ACC112 (cell line): ENCODE data around the gene ATP5ME.

Experiments
- H2AFZ ChIP-seq: fragments of 200-600 bp; sonication (generic); one replicate; pipeline ENCODE4 v1.6.0; 2017; ENCODE audit warnings: antibody characterized with exemption, low read length; ENCODE audit not compliant: unreplicated experiment
- H3K27ac ChIP-seq: fragments of 200-600 bp; sonication (generic); 2 replicates; pipeline ENCODE4 v1.5.1; 2014; ENCODE audit warnings: low read depth, mild to moderate bottlenecking, antibody characterized with exemption, low read length, moderate library complexity
- H3K27me3 ChIP-seq: fragments of 200-600 bp; sonication (generic); 2 replicates; pipeline ENCODE4 v1.6.1; 2014; ENCODE audit warnings: mild to moderate bottlenecking, antibody characterized with exemption, low read length, moderate library complexity, mixed read lengths; ENCODE audit not compliant: insufficient read depth
- H3K36me3 ChIP-seq: fragments of 200-600 bp; sonication (generic); 2 replicates; pipeline ENCODE4 v1.6.1; 2016; ENCODE audit warnings: mild to moderate bottlenecking, antibody characterized with exemption, low read length, moderate library complexity, mixed read lengths; ENCODE audit not compliant: insufficient read depth
- H3K4me1 ChIP-seq: fragments of 200-600 bp; sonication (generic); one replicate; pipeline ENCODE4 v1.6.1; 2016; ENCODE audit warnings: low read length, mixed read lengths; ENCODE audit not compliant: insufficient read depth, unreplicated experiment, control insufficient read depth
- H3K4me3 ChIP-seq: fragments of 200-600 bp; sonication (generic); 2 replicates; pipeline ENCODE4 v1.5.1; 2014; ENCODE audit warnings: mild to moderate bottlenecking, low read depth, low read length
- H3K79me2 ChIP-seq: fragments of 200-600 bp; sonication (generic); one replicate; pipeline ENCODE4 v1.6.0; 2016; ENCODE audit warnings: low read length; ENCODE audit not compliant: control insufficient read depth, unreplicated experiment, insufficient read depth

The ATP5ME gene

GRCh38 chr4:674172-675035, at the start of gene ATP5ME, which contains the start of gene MYL5:
Gene ATP5ME, minus strand, starts transcription at chr4:674276. Its CDS starts 29 bp downstream, at chr4:674247.
Gene MYL5, plus strand, starts transcription at chr4:674542. Its CDS starts 3,485 bp downstream, at chr4:678027.
- Histone ChIP-seq H3K4me1 (peaks cover 18% of the 10 kb centered on the region), H2AFZ (peak within 1 kb of the TSS; percentile 19), H3K79me2 (peaks cover 14% of the 10 kb centered on the region), H3K36me3 (peaks cover 16% of the 10 kb centered on the region; the same call in 1 of the 2 replicates), H3K4me3 (peak within 1 kb of the TSS; percentile 77), H3K27me3 (no peaks in the 10 kb centered on the region), H3K27ac (peak within 1 kb of the TSS; percentile 58)

GRCh38 chr4:722851-723360, 48.8 kb upstream of the ATP5ME start:
- Histone ChIP-seq H3K27me3 (no peaks in the 10 kb centered on the region), H2AFZ (no peak overlapping the region), H3K4me3 (no peak overlapping the region), H3K79me2 (peaks cover 69% of the 10 kb centered on the region), H3K4me1 (peaks cover 19% of the 10 kb centered on the region), H3K36me3 (no peaks in the 10 kb centered on the region; the same call in 1 of the 2 replicates), H3K27ac (no peak overlapping the region)

GRCh38 chr4:722169-722725, 48.2 kb upstream of the ATP5ME start:
- H2AFZ ChIP-seq: no peak overlapping the region
- no peak overlapping the region for H3K4me3 ChIP-seq
- H3K27ac ChIP-seq: no peak overlapping the region
- no peaks in the 10 kb centered on the region for H3K36me3 ChIP-seq
- H3K27me3 ChIP-seq: no peaks in the 10 kb centered on the region
- H3K4me1 ChIP-seq: peaks cover 13% of the 10 kb centered on the region
- peaks cover 69% of the 10 kb centered on the region for H3K79me2 ChIP-seq

- Histone ChIP-seq H3K79me2 (peaks cover 65% of the 10 kb centered on the region), H3K27me3 (no peaks in the 10 kb centered on the region), H3K4me1 (peaks cover 8% of the 10 kb centered on the region), H2AFZ (no peak overlapping the region), H3K36me3 (no peaks in the 10 kb centered on the region), H3K4me3 (no peak overlapping the region), H3K27ac (no peak overlapping the region)
Measured at GRCh38 chr4:721261-722168, 47.4 kb upstream of the ATP5ME start.

GRCh38 chr4:720111-720860, 46.2 kb upstream of the ATP5ME start:
- Histone ChIP-seq H3K27ac (no peak overlapping the region), H3K4me3 (no peak overlapping the region), H3K79me2 (peaks cover 58% of the 10 kb centered on the region), H3K27me3 (no peaks in the 10 kb centered on the region), H3K4me1 (no peaks in the 10 kb centered on the region), H3K36me3 (no peaks in the 10 kb centered on the region), H2AFZ (no peak overlapping the region)

- H3K27me3 ChIP-seq: no peaks in the 10 kb centered on the region
- no peaks in the 10 kb centered on the region for H3K4me1 ChIP-seq
- no peaks in the 10 kb centered on the region for H3K36me3 ChIP-seq
- no peak overlapping the region for H3K27ac ChIP-seq
- no peak overlapping the region for H2AFZ ChIP-seq
- no peak overlapping the region for H3K4me3 ChIP-seq
- H3K79me2 ChIP-seq: peaks cover 62% of the 10 kb centered on the region
Measured at GRCh38 chr4:718460-718859, 44.4 kb upstream of the ATP5ME start.

- H3K79me2 ChIP-seq: peaks cover 65% of the 10 kb centered on the region
- H3K27ac ChIP-seq: no peak overlapping the region
- H3K4me3 ChIP-seq: no peak overlapping the region
- no peaks in the 10 kb centered on the region for H3K4me1 ChIP-seq
- no peak overlapping the region for H2AFZ ChIP-seq
- no peaks in the 10 kb centered on the region for H3K36me3 ChIP-seq
- H3K27me3 ChIP-seq: no peaks in the 10 kb centered on the region
Measured at GRCh38 chr4:717601-718320, 43.7 kb upstream of the ATP5ME start.

GRCh38 chr4:714087-714486, 40.0 kb upstream of the ATP5ME start:
- no peaks in the 10 kb centered on the region for H3K27me3 ChIP-seq
- no peak overlapping the region for H2AFZ ChIP-seq
- peaks cover 73% of the 10 kb centered on the region for H3K79me2 ChIP-seq
- H3K36me3 ChIP-seq: no peaks in the 10 kb centered on the region
- no peaks in the 10 kb centered on the region for H3K4me1 ChIP-seq
- no peak overlapping the region for H3K27ac ChIP-seq
- no peak overlapping the region for H3K4me3 ChIP-seq

GRCh38 chr4:712916-713632, 39.0 kb upstream of the ATP5ME start:
- Histone ChIP-seq H3K27ac (no peak overlapping the region), H3K36me3 (no peaks in the 10 kb centered on the region), H2AFZ (no peak overlapping the region), H3K4me1 (no peaks in the 10 kb centered on the region), H3K79me2 (peaks cover 77% of the 10 kb centered on the region), H3K27me3 (no peaks in the 10 kb centered on the region), H3K4me3 (no peak overlapping the region)
